HG03025 (cell line): ENCODE measurements around the gene STOML1.
"Not testable (repeated sequence)": the region's sequence is repeated elsewhere in the genome, so short reads cannot be mapped to it uniquely, and the experiment has no call there.

Source experiments
- ATAC-seq: cut with Tn5 transposase; IDR thresholded peaks from one replicate; pipeline ENCODE4 v1.9.1; 2021; ENCODE audit warnings: mild to moderate bottlenecking, moderate library complexity; ENCODE audit not compliant: unreplicated experiment, low FRiP score

The STOML1 gene

GRCh38 chr15:73988445-73988969 is 3.6 kb downstream of the STOML1 start:
- no peak for ATAC-seq

- no peak for ATAC-seq
Observed at GRCh38 chr15:73987681-73988444, 4.2 kb downstream of the STOML1 start.

- no peak for ATAC-seq
Observed at GRCh38 chr15:73987250-73987649, 4.8 kb downstream of the STOML1 start.

GRCh38 chr15:73986776-73987056 is 5.4 kb downstream of the STOML1 start:
- no peak for ATAC-seq

GRCh38 chr15:73986055-73986775 is 5.9 kb downstream of the STOML1 start:
- ATAC-seq = no peak

- no peak for ATAC-seq
Observed at GRCh38 chr15:73985101-73985873, 6.8 kb downstream of the STOML1 start.

- ATAC-seq = no peak
Observed at GRCh38 chr15:73984208-73984979, 7.7 kb downstream of the STOML1 start.

GRCh38 chr15:73983773-73984172 is 8.3 kb downstream of the STOML1 start:
- no peak for ATAC-seq

GRCh38 chr15:73983211-73983727 is 8.8 kb downstream of the STOML1 start:
- no peak for ATAC-seq

- ATAC-seq = no peak
Observed at GRCh38 chr15:73982222-73982962, 9.7 kb downstream of the STOML1 start.

- no peak for ATAC-seq
Observed at GRCh38 chr15:73981761-73982221, 10.3 kb downstream of the STOML1 start.

GRCh38 chr15:73979636-73980035 is 12.5 kb downstream of the STOML1 start:
- ATAC-seq = no peak

GRCh38 chr15:73978896-73979295 is 13.2 kb downstream of the STOML1 start:
- no peak for ATAC-seq

- ATAC-seq = not testable (repeated sequence)
Observed at GRCh38 chr15:73975440-73976125, 16.5 kb downstream of the STOML1 start.

- not testable (repeated sequence) for ATAC-seq
Observed at GRCh38 chr15:73973683-73974200, 18.4 kb downstream of the STOML1 start.

GRCh38 chr15:73972984-73973682 is 19.0 kb downstream of the STOML1 start:
- ATAC-seq = no peak

- no peak for ATAC-seq
Observed at GRCh38 chr15:73969151-73969759, 22.8 kb downstream of the STOML1 start.

- no peak for ATAC-seq
Observed at GRCh38 chr15:73968461-73968860, 23.6 kb downstream of the STOML1 start.
